B cell (primary cell): ENCODE results near the gene ROR2. TPM values are rescaled to one million over a fixed set of nuclear protein-coding genes. Genes with fewer than 3 reads are reported as not detected.

Experiments
- ATAC-seq: fragments of 200-7000 bp; cut with Tn5 transposase; one replicate; pipeline ENCODE4 v1.10.0; 2021; ENCODE audit warnings: low read depth, mild to moderate bottlenecking, moderate number of reproducible peaks, moderate library complexity
- CTCF ChIA-PET: fragments of 350-600 bp; sonication (Branson Sonifier 250); formaldehyde crosslinking; loops from one replicate; lab custom pipeline; 2021; ENCODE audit warnings: antibody characterized with exemption, inconsistent platforms; lab: Charles Lee
- POLR2A ChIA-PET: fragments of 350-600 bp; sonication (Branson Sonifier 250); formaldehyde crosslinking; loops from one replicate; lab custom pipeline; 2021; ENCODE audit warnings: antibody characterized with exemption; lab: Charles Lee
- DNase-seq: peaks from one replicate; pipeline ENCODE4 v3.0.0; 2013
- H2AFZ ChIP-seq: 2 replicates; pipeline ENCODE4 v1.6.1; 2012; ENCODE audit warnings: mild to moderate bottlenecking, low read depth, low read length; ENCODE audit not compliant: insufficient read depth, poor library complexity, severe bottlenecking
- H3K27ac ChIP-seq, 2 donors: 1 replicate in 1 of 2; 2 replicates in 1 of 2; pipeline ENCODE4 v1.5.1; 2012 to 2013; ENCODE audit warnings: low read length in 2 of 2, mild to moderate bottlenecking in 2 of 2, moderate library complexity in 1 of 2
- H3K27me3 ChIP-seq, 4 experiments: fragments of 200-600 bp in 1 of 4; sonication (generic) in 1 of 4; replicated peaks in 1 of 4; 1 replicate in 2 of 4; 2 replicates in 2 of 4; pipeline versions ENCODE4 v1.6.1 to v1.7.0; 2013 to 2016; ENCODE audit warnings: low read length in 3 of 4, mild to moderate bottlenecking in 2 of 4, mixed read lengths in 1 of 4, moderate library complexity in 1 of 4; ENCODE audit not compliant: insufficient read depth in 4 of 4, control insufficient read depth in 3 of 4; ENCODE audit errors: control extremely low read depth in 1 of 4
- H3K36me3 ChIP-seq, 2 experiments: replicated peaks in 1 of 2; 1 replicate in 1 of 2; 2 replicates in 1 of 2; pipeline versions ENCODE4 v1.6.1 to v1.7.1; 2013; ENCODE audit warnings: low read length in 1 of 2; ENCODE audit not compliant: insufficient read depth in 2 of 2, control insufficient read depth in 1 of 2; ENCODE audit errors: control extremely low read depth in 1 of 2, extremely low read depth in 1 of 2
- H3K4me1 ChIP-seq, 2 donors: fragments of 200-600 bp in 1 of 2; sonication (generic) in 1 of 2; 1 replicate in 1 of 2; 2 replicates in 1 of 2; pipeline versions ENCODE4 v1.5.1 to v1.6.1; 2013 to 2017; ENCODE audit warnings: low read length in 2 of 2; ENCODE audit not compliant: control insufficient read depth in 2 of 2, insufficient read depth in 2 of 2
- H3K4me2 ChIP-seq: replicated peaks from 2 replicates; pipeline ENCODE3; 2012; ENCODE audit warnings: mild to moderate bottlenecking, low read depth, low read length; ENCODE audit not compliant: poor library complexity, severe bottlenecking
- H3K4me3 ChIP-seq, 5 experiments: fragments of 200-600 bp in 1 of 5; sonication (generic) in 1 of 5; 1 replicate in 3 of 5; 2 replicates in 2 of 5; pipeline versions ENCODE4 v1.5.1 to v1.7.0; 2011 to 2016; ENCODE audit warnings: low read length in 4 of 5, mild to moderate bottlenecking in 4 of 5, low read depth in 2 of 5, control low read depth in 1 of 5, moderate library complexity in 1 of 5; ENCODE audit not compliant: insufficient read depth in 1 of 5; ENCODE audit errors: control extremely low read depth in 1 of 5, extremely low read depth in 1 of 5
- H3K79me2 ChIP-seq: fragments of 200-600 bp; sonication (generic); one replicate; pipeline ENCODE4 v1.6.0; 2016; ENCODE audit warnings: low read length; ENCODE audit not compliant: control insufficient read depth, insufficient read depth
- H3K9ac ChIP-seq: fragments of 200-600 bp; sonication (generic); 2 replicates; pipeline ENCODE4 v1.6.1; 2017; ENCODE audit warnings: mild to moderate bottlenecking, low read length, moderate library complexity
- H3K9me3 ChIP-seq, 3 donors: one replicate each; pipeline versions ENCODE4 v1.6.1 to v1.7.1; 2013; ENCODE audit warnings: low read length in 2 of 3; ENCODE audit not compliant: control insufficient read depth in 2 of 3, insufficient read depth in 1 of 3; ENCODE audit errors: control extremely low read depth in 1 of 3
- H4K20me1 ChIP-seq: 2 replicates; pipeline ENCODE4 v1.6.0; 2012; ENCODE audit warnings: mild to moderate bottlenecking, low read length; ENCODE audit not compliant: insufficient read depth, control insufficient read depth, poor library complexity, severe bottlenecking
- H3K27ac Mint-ChIP-seq: one replicate; pipeline ENCODE4 v1.8.0; 2021; ENCODE audit warnings: mixed read lengths
- H3K27me3 Mint-ChIP-seq: one replicate; pipeline ENCODE4 v1.8.0; 2021; ENCODE audit warnings: mixed read lengths
- H3K4me1 Mint-ChIP-seq: one replicate; pipeline ENCODE4 v1.8.0; 2021; ENCODE audit warnings: mixed read lengths
- H3K4me3 Mint-ChIP-seq: one replicate; pipeline ENCODE4 v1.8.0; 2021; ENCODE audit warnings: mixed read lengths
- H3K9me3 Mint-ChIP-seq: one replicate; pipeline ENCODE4 v1.8.0; 2022; ENCODE audit warnings: mixed read lengths; ENCODE audit not compliant: insufficient read depth
- EZH2 ChIP-seq: IDR thresholded peaks from 2 replicates; pipeline ENCODE4 v1.6.1; 2012; ENCODE audit warnings: borderline replicate concordance, low read depth, mild to moderate bottlenecking, moderate library complexity, low read length; ENCODE audit not compliant: insufficient read depth, poor library complexity, severe bottlenecking
- WGBS: methylation state at CpG from one replicate; pipeline ENCODE4 v1.1.5; 2013; ENCODE audit warnings: missing lambda C conversion rate; ENCODE audit not compliant: insufficient coverage; 5-methylcytosine and 5-hydroxymethylcytosine counted together
- intact Hi-C: fragments of 100-400 bp; cut with micrococcal nuclease; formaldehyde crosslinking; loops from one replicate; pipeline ENCODE4 v1.10.0; 2022
- polyA plus RNA-seq: library from polyadenylated mRNA; depleted of rRNA; stranded (reverse); fragments of >200 nt; gene quantifications from 2 replicates; pipeline ENCODE4 v1.2.3, GENCODE V29; 2012
- total RNA-seq, 2 donors: library from RNA; stranded (reverse); fragments of 120-200 nt in 1 of 2; gene quantifications; 1 replicate in 1 of 2; 2 replicates in 1 of 2; pipeline versions ENCODE4 v1.2.3 to v1.2.4, GENCODE V29; 2013 to 2022
- TF ChIP-seq, protein P1 (sequence below): fragments of 200-600 bp; IDR thresholded peaks from one replicate; pipeline ENCODE4 v1.8.0; 2022; ENCODE audit warnings: antibody characterized with exemption, mild to moderate bottlenecking

Gene ROR2
- total and polyA plus RNA-seq, 2 donors (not counting 1 experiment from before 2014, with no cell fraction given) = 0.21 to 0.49 TPM

DNA sequence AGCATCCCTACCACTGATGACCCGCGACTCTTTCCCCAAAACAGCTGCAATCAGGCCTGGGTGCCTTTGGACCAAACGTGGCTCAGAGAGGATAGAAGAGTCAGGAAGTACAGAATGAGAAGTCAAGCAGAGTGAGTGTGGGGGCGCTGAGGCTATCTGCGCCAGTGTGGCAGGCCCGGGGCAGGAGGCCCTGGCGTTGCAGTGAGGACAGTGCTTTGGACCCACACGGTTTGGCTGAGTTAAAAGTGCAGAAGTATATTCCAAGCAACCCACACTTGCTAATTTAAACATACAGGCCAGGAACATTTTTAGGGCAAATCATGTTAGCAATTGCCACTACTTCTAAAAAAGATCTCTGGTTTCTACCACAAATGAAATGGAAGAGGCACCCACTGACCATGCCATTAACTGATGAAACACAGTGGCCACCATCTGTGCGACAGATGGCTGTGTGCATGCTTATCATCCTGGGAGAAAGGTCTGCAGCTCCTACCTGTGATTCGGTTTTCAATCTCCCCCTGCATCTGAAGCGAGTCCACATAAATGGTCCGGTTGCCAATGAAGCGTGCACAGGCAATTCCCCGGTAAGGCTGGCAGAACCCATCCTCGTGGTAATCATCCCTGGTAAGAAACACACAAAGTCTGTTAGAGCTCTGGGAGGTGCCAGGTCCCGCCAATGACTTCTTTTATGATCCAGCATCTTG lies 213.0 kb downstream of the ROR2 start:
- Histone ChIP-seq H3K27ac (no peak overlapping the region), H3K27me3 (peaks cover 0 to 10% (median 0%) of the 10 kb centered on the region in 4 experiments), H3K36me3 (no peaks in the 10 kb centered on the region), H3K79me2 (no peaks in the 10 kb centered on the region), H4K20me1 (no peaks in the 10 kb centered on the region), H2AFZ (no peak overlapping the region), H3K4me1 (no peaks in the 10 kb centered on the region), H3K4me3 (no peak overlapping the region), H3K4me2 (no peak overlapping the region), H3K9ac (no peak overlapping the region), H3K9me3 (no peaks in the 10 kb centered on the region)
- CTCF ChIA-PET = no interaction called here
- whole genome bisulfite sequencing = 85% methylated on average over 11 of the region's 16 CpGs
- Mint-ChIP-seq H3K4me3 (no peak overlapping the region), H3K27me3 (peaks cover 26% of the 10 kb centered on the region), H3K27ac (no peak overlapping the region), H3K9me3 (no peaks in the 10 kb centered on the region), H3K4me1 (no peaks in the 10 kb centered on the region)
- DNase-seq = no peak
- TF ChIP-seq, protein P1, sequence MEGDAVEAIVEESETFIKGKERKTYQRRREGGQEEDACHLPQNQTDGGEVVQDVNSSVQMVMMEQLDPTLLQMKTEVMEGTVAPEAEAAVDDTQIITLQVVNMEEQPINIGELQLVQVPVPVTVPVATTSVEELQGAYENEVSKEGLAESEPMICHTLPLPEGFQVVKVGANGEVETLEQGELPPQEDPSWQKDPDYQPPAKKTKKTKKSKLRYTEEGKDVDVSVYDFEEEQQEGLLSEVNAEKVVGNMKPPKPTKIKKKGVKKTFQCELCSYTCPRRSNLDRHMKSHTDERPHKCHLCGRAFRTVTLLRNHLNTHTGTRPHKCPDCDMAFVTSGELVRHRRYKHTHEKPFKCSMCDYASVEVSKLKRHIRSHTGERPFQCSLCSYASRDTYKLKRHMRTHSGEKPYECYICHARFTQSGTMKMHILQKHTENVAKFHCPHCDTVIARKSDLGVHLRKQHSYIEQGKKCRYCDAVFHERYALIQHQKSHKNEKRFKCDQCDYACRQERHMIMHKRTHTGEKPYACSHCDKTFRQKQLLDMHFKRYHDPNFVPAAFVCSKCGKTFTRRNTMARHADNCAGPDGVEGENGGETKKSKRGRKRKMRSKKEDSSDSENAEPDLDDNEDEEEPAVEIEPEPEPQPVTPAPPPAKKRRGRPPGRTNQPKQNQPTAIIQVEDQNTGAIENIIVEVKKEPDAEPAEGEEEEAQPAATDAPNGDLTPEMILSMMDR = no peak
- no peak for TF ChIP-seq EZH2
- POLR2A ChIA-PET = no interaction called here
- ATAC-seq = no peak
- intact Hi-C loops = no loop called here

- Mint-ChIP-seq H3K4me1 (no peaks in the 10 kb centered on the region), H3K27me3 (peaks cover 26% of the 10 kb centered on the region), H3K27ac (no peak overlapping the region), H3K9me3 (no peaks in the 10 kb centered on the region), H3K4me3 (no peak overlapping the region)
- H3K4me3 ChIP-seq = no peak overlapping the region
- WGBS = 97% methylated on average over 4 of the region's 5 CpGs
- TF ChIP-seq, protein P1 = no peak
- TF ChIP-seq EZH2 = no peak
- ChIA-PET POLR2A (no interaction called here), CTCF (no interaction called here)
- H4K20me1 ChIP-seq = no peaks in the 10 kb centered on the region
- intact Hi-C loops = no loop called here
- H3K36me3 ChIP-seq = no peaks in the 10 kb centered on the region
- no peak overlapping the region for H3K9ac ChIP-seq
- no peaks in the 10 kb centered on the region for H3K79me2 ChIP-seq
- no peak overlapping the region for H3K4me2 ChIP-seq
- H3K4me1 ChIP-seq = no peaks in the 10 kb centered on the region
- no peak overlapping the region for H2AFZ ChIP-seq
- no peak overlapping the region for H3K27ac ChIP-seq
- no peaks in the 10 kb centered on the region for H3K9me3 ChIP-seq
- DNase-seq (no peak), ATAC-seq (no peak)
- peaks cover 0 to 10% (median 0%) of the 10 kb centered on the region in 4 experiments for H3K27me3 ChIP-seq
Observed at GRCh38 chr9:91736311-91736710, 213.7 kb downstream of the ROR2 start.
